Fibroblast of skin of back (primary cell): ENCODE results near the gene TRIM72. TPM values are rescaled to one million over a fixed set of nuclear protein-coding genes. Genes with fewer than 3 reads are reported as not detected.
"Not testable (repeated sequence)": the region's sequence is repeated elsewhere in the genome, so short reads cannot be mapped to it uniquely, and the experiment has no call there.

Source experiments
- DNase-seq: peaks from one replicate; pipeline ENCODE4 v3.0.0-alpha.2; 2013
- polyA plus RNA-seq, 2 experiments: library from polyadenylated mRNA; unstranded; fragments of 120-200 nt; gene quantifications; one replicate each; pipeline ENCODE4 v1.2.1, GENCODE V29; 2013; ENCODE audit not compliant: insufficient read length in 2 of 2

TRIM72 gene
- 0.19 TPM for polyA plus RNA-seq (2013, experiment 1 of 2; ENCODE audit: insufficient read length)
- polyA plus RNA-seq (2013, experiment 2 of 2; ENCODE audit: insufficient read length): 0.11 TPM

GRCh38 chr16:31213877-31214707 lies at the start of gene TRIM72:
TRIM72 (plus strand) TSS chr16:31214119; CDS start chr16:31214739, 620 bp downstream.
- DNase-seq: no peak

GRCh38 chr16:31167315-31167714 lies 46.6 kb upstream of the TRIM72 start:
- no peak for DNase-seq

- DNase-seq: no peak
Observed at GRCh38 chr16:31168848-31169247, 45.1 kb upstream of the TRIM72 start.

- DNase-seq: not testable (repeated sequence)
Observed at GRCh38 chr16:31170048-31170447, 43.9 kb upstream of the TRIM72 start.

- no peak for DNase-seq
Observed at GRCh38 chr16:31177136-31177535, 36.8 kb upstream of the TRIM72 start.

- no peak for DNase-seq
Observed at GRCh38 chr16:31179219-31179746, 34.6 kb upstream of the TRIM72 start.

GRCh38 chr16:31179747-31180459 lies 34.0 kb upstream of the TRIM72 start, which contains the start of gene FUS:
FUS (plus strand) TSS chr16:31180139; CDS start chr16:31180215, 76 bp downstream.
- DNase-seq: peak; percentile 85

GRCh38 chr16:31181102-31181830 lies 32.7 kb upstream of the TRIM72 start:
- DNase-seq: peak; percentile 46

- no peak for DNase-seq
Observed at GRCh38 chr16:31182391-31182790, 31.5 kb upstream of the TRIM72 start.

GRCh38 chr16:31183432-31184428 lies 30.2 kb upstream of the TRIM72 start:
- DNase-seq: no peak

- no peak for DNase-seq
Observed at GRCh38 chr16:31184888-31185287, 29.0 kb upstream of the TRIM72 start.

- no peak for DNase-seq
Observed at GRCh38 chr16:31185339-31185738, 28.6 kb upstream of the TRIM72 start.

- no peak for DNase-seq
Observed at GRCh38 chr16:31186176-31186575, 27.7 kb upstream of the TRIM72 start.

GRCh38 chr16:31186930-31187807 lies 26.8 kb upstream of the TRIM72 start:
- DNase-seq: no peak

- no peak for DNase-seq
Observed at GRCh38 chr16:31187808-31188189, 26.1 kb upstream of the TRIM72 start.

- DNase-seq: no peak
Observed at GRCh38 chr16:31188450-31189411, 25.2 kb upstream of the TRIM72 start.

GRCh38 chr16:31189412-31189778 lies 24.5 kb upstream of the TRIM72 start:
- DNase-seq: no peak

- no peak for DNase-seq
Observed at GRCh38 chr16:31190061-31190460, 23.9 kb upstream of the TRIM72 start.

GRCh38 chr16:31190818-31191444 lies 23.0 kb upstream of the TRIM72 start:
- no peak for DNase-seq
